Measurements from ENCODE around the gene SPATA12.

DNA sequence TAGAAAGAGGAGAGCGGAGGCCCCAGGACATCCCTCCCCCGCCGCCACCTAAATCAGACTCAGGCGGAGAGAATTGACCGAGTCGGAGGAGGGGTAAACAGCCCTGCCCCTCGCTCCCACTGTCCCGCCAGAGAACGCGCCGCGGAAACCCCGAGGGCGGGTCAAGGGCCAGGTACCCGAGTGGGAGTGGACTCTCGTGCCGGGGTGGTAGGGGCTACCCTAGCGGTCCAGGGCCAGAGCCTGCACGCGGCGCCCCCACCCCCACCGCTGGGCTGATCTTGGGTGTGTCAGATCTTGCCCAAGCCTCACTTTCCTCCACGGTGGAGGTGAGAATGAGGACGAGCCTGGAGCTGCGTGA, 19.0 kb downstream of the SPATA12 start:
- TF ChIP-seq, protein P1, sequence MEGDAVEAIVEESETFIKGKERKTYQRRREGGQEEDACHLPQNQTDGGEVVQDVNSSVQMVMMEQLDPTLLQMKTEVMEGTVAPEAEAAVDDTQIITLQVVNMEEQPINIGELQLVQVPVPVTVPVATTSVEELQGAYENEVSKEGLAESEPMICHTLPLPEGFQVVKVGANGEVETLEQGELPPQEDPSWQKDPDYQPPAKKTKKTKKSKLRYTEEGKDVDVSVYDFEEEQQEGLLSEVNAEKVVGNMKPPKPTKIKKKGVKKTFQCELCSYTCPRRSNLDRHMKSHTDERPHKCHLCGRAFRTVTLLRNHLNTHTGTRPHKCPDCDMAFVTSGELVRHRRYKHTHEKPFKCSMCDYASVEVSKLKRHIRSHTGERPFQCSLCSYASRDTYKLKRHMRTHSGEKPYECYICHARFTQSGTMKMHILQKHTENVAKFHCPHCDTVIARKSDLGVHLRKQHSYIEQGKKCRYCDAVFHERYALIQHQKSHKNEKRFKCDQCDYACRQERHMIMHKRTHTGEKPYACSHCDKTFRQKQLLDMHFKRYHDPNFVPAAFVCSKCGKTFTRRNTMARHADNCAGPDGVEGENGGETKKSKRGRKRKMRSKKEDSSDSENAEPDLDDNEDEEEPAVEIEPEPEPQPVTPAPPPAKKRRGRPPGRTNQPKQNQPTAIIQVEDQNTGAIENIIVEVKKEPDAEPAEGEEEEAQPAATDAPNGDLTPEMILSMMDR (IDR thresholded peaks at IDR 0.05), result no peak
- TF ChIP-seq POLR2A (IDR thresholded peaks at IDR 0.05), result no peak

Measured in tibial nerve (tissue), 3 donors.